Measurements from ENCODE around the gene C19orf67. TPM values are rescaled to one million over a fixed set of nuclear protein-coding genes. Genes with fewer than 3 reads are reported as not detected.

Gene C19orf67
- total and polyA plus RNA-seq, 2 donors (not counting 1 experiment from before 2014, with no cell fraction given) = 1.2 TPM; not detected in 1

DNA sequence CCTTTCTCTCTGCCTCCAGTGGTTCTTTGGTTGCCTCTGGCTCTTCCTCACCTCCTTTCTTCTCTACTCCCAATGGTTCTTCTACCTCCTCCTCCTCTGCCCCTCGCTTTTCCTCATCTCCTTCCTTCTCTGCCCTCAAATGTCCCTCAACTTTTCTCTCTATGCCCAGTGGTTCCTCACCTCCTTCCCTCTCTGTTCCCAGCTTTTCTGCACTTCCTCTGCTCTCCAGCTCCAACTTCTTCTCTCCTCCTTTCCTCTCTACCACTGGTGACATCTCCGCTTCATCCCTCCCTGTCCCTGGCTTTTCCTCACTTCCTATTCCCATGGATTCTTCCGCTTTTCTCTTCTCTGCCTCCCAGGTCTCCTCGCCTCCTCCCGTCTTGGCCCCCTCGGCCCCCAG, 31.5 kb downstream of the C19orf67 start:
- Histone ChIP-seq H3K27ac (ENCODE audit: low read length in 2 of 2) (no peak overlapping the region), H3K4me2 (replicated peaks; ENCODE audit: low read depth, low read length, poor library complexity, severe bottlenecking) (no peak overlapping the region), H3K4me1 (ENCODE audit: control insufficient read depth in 2 of 2, insufficient read depth in 2 of 2, low read length in 2 of 2) (peaks cover 17 to 20% of the 10 kb centered on the region in 2 donors), H3K9ac (ENCODE audit: low read length) (no peak overlapping the region), H3K4me3 (ENCODE audit: control extremely low read depth in 1 of 5, extremely low read depth in 1 of 5, insufficient read depth in 1 of 5, low read depth in 2 of 5, low read length in 4 of 5) (no peak overlapping the region), H3K9me3 (ENCODE audit: control extremely low read depth in 1 of 3, control insufficient read depth in 2 of 3, insufficient read depth in 1 of 3, low read length in 2 of 3) (peaks cover 0 to 12% (median 0%) of the 10 kb centered on the region in 3 donors), H3K36me3 (replicated peaks in 1 of 2; ENCODE audit: control extremely low read depth in 1 of 2, control insufficient read depth in 1 of 2, extremely low read depth in 1 of 2, insufficient read depth in 2 of 2, low read length in 1 of 2) (peaks cover 7 to 34% of the 10 kb centered on the region in 2 experiments), H3K27me3 (replicated peaks in 1 of 4; ENCODE audit: control extremely low read depth in 1 of 4, control insufficient read depth in 3 of 4, insufficient read depth in 4 of 4, low read length in 3 of 4) (peaks cover 0 to 28% (median 19%) of the 10 kb centered on the region in 4 experiments), H2AFZ (ENCODE audit: insufficient read depth, low read depth, low read length, poor library complexity, severe bottlenecking) (no peak overlapping the region), H4K20me1 (ENCODE audit: control insufficient read depth, insufficient read depth, low read length, poor library complexity, severe bottlenecking) (peaks cover 10% of the 10 kb centered on the region), H3K79me2 (ENCODE audit: control insufficient read depth, insufficient read depth, low read length) (no peaks in the 10 kb centered on the region)
- ATAC-seq (ENCODE audit: low read depth) (no peak), DNase-seq (no peak)
- H3K4me3 Mint-ChIP-seq = no peak overlapping the region
- no peaks in the 10 kb centered on the region for H3K9me3 Mint-ChIP-seq (ENCODE audit: insufficient read depth)
- TF ChIP-seq EZH2 (IDR thresholded peaks at IDR 0.05; ENCODE audit: borderline replicate concordance, insufficient read depth, low read depth, low read length, poor library complexity, severe bottlenecking) = no peak
- no peak for TF ChIP-seq CTCF (IDR thresholded peaks at IDR 0.05)
- 87% methylated on average over 6 of the region's 6 CpGs for WGBS (ENCODE audit: insufficient coverage)
- H3K27ac Mint-ChIP-seq = no peak overlapping the region
- peaks cover 16% of the 10 kb centered on the region for H3K4me1 Mint-ChIP-seq
- POLR2A ChIA-PET = interaction anchor here (0.6 kb wide), 1 partner anchor 15 kb away, joined by 3 read pairs; no protein-coding TSS in a partner anchor
- intact Hi-C loops (cut with micrococcal nuclease) = no loop called here
- peaks cover 19% of the 10 kb centered on the region for H3K27me3 Mint-ChIP-seq
- CTCF ChIA-PET = interaction anchor here (1.0 kb wide), 1 partner anchor 22 kb away, joined by 3 read pairs; the partner anchor contains the start of gene IL27RA

DNA sequence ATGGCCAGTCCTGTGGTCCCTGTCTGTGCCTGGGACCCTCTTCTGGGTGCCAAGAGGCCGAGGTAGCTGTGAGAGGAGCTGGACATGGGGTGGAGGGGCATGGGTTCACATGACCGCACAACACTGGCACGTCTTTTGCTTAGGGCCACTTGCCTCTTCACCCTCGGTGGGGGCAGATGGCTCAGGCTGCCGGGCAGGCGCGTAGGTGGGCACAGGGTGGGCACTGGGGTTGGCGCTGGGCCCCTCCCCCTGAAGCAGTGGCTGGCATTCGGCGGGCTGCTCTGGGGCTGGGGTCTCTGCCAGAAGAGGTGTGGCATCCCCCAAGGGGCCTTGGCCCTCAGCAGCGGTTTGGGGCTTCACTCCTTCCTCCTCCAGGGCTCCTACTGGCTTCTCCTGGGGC, 32.1 kb downstream of the C19orf67 start:
- peaks cover 13% of the 10 kb centered on the region for H3K27me3 Mint-ChIP-seq

More for the DNA sequence above, 32.1 kb downstream of the C19orf67 start:
- Histone ChIP-seq H3K9ac (ENCODE audit: low read length) (no peak overlapping the region), H3K4me2 (replicated peaks; ENCODE audit: low read depth, low read length, poor library complexity, severe bottlenecking) (no peak overlapping the region), H3K27ac (ENCODE audit: low read length in 2 of 2) (no peak overlapping the region), H3K4me3 (ENCODE audit: control extremely low read depth in 1 of 5, extremely low read depth in 1 of 5, insufficient read depth in 1 of 5, low read depth in 2 of 5, low read length in 4 of 5) (no peak overlapping the region), H2AFZ (ENCODE audit: insufficient read depth, low read depth, low read length, poor library complexity, severe bottlenecking) (no peak overlapping the region), H3K27me3 (replicated peaks in 1 of 4; ENCODE audit: control extremely low read depth in 1 of 4, control insufficient read depth in 3 of 4, insufficient read depth in 4 of 4, low read length in 3 of 4) (peaks cover 0 to 22% (median 14%) of the 10 kb centered on the region in 4 experiments), H3K4me1 (ENCODE audit: control insufficient read depth in 2 of 2, insufficient read depth in 2 of 2, low read length in 2 of 2) (peaks cover 11 to 14% of the 10 kb centered on the region in 2 donors), H3K36me3 (replicated peaks in 1 of 2; ENCODE audit: control extremely low read depth in 1 of 2, control insufficient read depth in 1 of 2, extremely low read depth in 1 of 2, insufficient read depth in 2 of 2, low read length in 1 of 2) (peaks cover 7 to 40% of the 10 kb centered on the region in 2 experiments), H3K79me2 (ENCODE audit: control insufficient read depth, insufficient read depth, low read length) (no peaks in the 10 kb centered on the region), H3K9me3 (ENCODE audit: control extremely low read depth in 1 of 3, control insufficient read depth in 2 of 3, insufficient read depth in 1 of 3, low read length in 2 of 3) (peaks cover 0 to 8% (median under 1%) of the 10 kb centered on the region in 3 donors), H4K20me1 (ENCODE audit: control insufficient read depth, insufficient read depth, low read length, poor library complexity, severe bottlenecking) (peaks cover 16% of the 10 kb centered on the region)
- intact Hi-C loops (cut with micrococcal nuclease) = no loop called here
- TF ChIP-seq CTCF (IDR thresholded peaks at IDR 0.05) (no peak), EZH2 (IDR thresholded peaks at IDR 0.05; ENCODE audit: borderline replicate concordance, insufficient read depth, low read depth, low read length, poor library complexity, severe bottlenecking) (no peak)
- Mint-ChIP-seq H3K4me1 (peaks cover 12% of the 10 kb centered on the region), H3K9me3 (ENCODE audit: insufficient read depth) (no peaks in the 10 kb centered on the region), H3K4me3 (no peak overlapping the region), H3K27ac (no peak overlapping the region)
- no peak for ATAC-seq (ENCODE audit: low read depth)
- no peak for DNase-seq
- ChIA-PET POLR2A (interaction anchor here (0.6 kb wide), 1 partner anchor 11 kb away, joined by 5 read pairs; no protein-coding TSS in a partner anchor), CTCF (interaction anchor here (1.1 to 2.0 kb wide), 4 partner anchors 10 to 173 kb away, joined by 3 to 8 read pairs (median 4); partner anchors contain the start of gene MISP3)
- 93% methylated on average over 11 of the region's 11 CpGs for WGBS (ENCODE audit: insufficient coverage)

Data from B cell (primary cell).